Jurkat, Clone E6-1 (cell line): Measurements from ENCODE around the gene TMEM239.
"Not testable (repeated sequence)": the region's sequence is repeated elsewhere in the genome, so short reads cannot be mapped to it uniquely, and the experiment has no call there.

ENCODE experiments used
- DNase-seq: peaks from one replicate; pipeline ENCODE4 v3.0.0-alpha.2; 2011; ENCODE audit warnings: low read depth, low spot score
- H3K4me3 ChIP-seq: 2 replicates; pipeline ENCODE4 v1.5.1; 2011; ENCODE audit warnings: mild to moderate bottlenecking, low read length, control low read depth, moderate library complexity

Gene TMEM239

DNA sequence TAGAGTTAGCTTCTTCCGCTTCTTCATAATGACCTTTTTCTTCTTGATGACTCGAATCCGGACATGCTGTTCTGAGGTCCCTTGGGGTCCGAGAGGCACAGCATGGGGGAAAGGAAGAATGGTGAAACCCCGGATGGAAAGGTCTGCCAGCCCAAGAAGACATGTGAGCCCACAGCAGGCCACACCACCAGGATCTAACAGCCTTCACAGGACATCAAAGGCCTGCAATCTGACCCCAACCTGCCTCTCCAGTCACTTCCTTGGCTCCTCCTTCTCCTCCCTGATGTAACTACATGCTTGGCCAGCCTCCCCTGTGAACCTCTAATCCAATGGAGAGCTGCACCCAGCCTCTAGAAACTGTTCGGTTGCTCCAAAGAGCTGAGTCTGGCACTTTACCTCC lies 17.4 kb upstream of the TMEM239 start:
- no peak overlapping the region for H3K4me3 ChIP-seq
- no peak for DNase-seq

DNA sequence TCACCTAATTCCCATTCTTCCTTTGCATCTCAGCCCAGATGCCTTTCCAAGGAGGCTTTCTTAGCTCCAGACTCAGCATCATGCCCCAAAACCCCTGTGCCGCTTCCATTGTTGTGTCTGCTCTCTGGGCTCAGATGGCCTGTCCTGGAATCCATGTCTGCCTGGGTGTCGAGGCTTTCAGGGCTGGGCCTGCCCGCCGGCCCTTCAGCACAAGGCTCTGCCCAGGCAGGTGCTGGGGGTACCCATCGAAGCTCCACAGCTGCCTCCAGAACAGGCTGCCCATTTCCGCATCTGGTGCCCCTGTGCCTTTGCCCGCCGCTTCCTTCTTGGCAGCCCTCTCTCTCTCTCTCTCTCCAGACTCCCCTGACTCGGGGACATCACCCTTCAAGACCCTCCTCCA lies 16.9 kb upstream of the TMEM239 start:
- peak overlapping the region; percentile 64 for H3K4me3 ChIP-seq
- no peak for DNase-seq

DNA sequence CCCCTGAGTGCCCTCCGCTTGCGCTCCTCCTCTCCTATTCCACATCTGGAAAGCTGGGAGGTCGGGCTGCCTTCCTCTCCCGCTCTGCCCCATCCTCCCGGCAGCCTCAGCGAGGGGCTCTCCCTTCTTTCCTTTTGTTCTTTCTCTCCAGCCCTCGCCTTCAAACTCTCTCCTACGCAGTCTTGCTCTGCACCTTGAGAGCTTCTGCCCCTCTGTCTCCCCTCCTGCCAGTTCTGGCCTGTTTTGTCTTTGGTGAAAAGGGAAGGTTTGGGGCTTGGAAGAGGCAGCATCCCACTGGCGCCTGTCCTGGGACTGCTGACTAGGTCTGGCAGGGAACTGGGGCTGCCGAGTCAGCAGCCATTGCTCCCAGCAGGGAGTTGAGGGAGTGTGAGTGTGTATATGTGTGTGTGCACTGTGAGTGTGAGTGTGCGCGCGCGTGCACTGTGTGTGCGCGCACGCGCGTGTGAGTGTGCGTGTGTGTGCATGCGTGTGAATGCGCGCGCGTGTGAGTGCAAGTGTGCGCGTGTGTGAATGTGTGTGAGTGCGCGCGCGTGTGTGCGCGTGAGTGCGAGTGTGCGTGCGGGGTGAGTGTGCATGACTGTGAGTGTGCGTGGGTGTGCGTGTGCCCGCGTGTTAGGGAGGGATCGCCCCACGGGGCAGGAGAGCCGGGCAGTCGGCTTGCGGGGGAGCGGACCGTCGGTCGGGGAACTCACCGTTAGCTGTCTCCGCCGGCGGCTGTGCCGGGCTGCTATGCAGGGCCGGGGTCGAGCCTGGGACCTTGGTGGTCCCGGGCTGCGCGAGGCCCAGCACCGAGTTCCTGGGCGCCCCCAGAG lies 16.3 kb upstream of the TMEM239 start:
- H3K4me3 ChIP-seq = peak overlapping the region; percentile 64
- DNase-seq = no peak

DNA sequence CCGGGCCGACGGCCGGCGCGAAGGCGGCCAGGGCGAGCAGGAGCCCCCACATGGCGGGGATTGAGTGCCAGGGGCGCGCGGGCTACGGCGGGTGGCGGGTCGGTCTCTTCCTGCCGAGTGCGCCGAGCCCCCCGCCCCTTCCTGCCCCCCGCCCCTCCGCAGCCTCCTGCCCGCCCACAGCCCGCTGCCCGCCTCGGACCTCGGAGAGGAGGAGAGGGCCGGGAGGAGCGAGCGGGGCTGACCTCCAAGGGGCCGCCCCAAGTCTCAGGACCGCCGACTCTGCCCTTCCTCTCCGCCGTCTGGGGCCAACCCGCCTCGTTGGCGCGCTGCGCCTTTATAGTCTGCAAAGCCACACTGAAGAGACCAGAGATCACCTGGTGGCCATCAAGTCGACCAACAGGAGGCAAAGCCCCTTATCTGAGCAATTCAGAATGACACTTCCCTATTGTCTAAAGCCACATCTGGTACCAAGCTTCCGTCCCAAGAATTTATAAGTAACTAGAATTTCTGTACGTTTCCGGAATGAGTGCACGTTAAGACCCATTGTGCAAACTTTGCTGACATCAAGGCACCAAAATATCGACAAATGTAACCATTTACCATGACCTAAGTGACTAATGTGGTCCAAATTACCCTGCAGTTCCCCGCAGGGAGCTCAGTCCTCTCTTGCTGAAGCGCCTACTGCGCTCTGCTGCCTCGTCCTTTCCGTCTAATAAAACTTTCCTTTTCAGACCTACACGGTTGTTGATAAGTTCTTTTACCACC lies 15.5 kb upstream of the TMEM239 start, which contains the start of gene CPXM1:
Gene CPXM1, minus strand, starts transcription at position 107 of the 765 bp plus-strand sequence. Its CDS starts 55 bp downstream, at position 52.
- DNase-seq = peak; percentile 27
- H3K4me3 ChIP-seq = peak within 1 kb of the TSS; percentile 64

DNA sequence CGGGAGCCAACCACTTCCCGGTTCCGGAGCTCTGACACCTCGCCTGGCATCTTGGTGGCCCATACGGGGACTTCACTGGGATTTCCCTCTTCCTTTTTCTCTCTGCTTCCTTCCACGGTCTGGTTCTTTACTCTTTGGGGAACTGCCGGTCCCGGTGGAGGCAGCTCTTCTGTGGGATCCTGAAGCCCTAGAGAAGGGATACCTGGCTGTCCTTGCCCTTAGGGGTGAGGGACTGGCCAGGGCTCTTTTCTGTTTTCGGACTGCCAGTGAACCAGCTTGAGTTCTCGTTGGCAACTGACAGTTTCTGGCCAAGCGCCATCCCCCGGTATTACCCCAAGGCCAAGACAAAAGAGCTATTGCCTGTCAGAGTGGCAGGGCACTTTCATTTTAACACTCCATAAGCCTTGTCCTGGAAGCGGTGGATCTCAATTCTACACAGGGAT lies 14.9 kb upstream of the TMEM239 start:
- DNase-seq = no peak
- H3K4me3 ChIP-seq = no peak overlapping the region; the same call in 1 of the 2 replicates

DNA sequence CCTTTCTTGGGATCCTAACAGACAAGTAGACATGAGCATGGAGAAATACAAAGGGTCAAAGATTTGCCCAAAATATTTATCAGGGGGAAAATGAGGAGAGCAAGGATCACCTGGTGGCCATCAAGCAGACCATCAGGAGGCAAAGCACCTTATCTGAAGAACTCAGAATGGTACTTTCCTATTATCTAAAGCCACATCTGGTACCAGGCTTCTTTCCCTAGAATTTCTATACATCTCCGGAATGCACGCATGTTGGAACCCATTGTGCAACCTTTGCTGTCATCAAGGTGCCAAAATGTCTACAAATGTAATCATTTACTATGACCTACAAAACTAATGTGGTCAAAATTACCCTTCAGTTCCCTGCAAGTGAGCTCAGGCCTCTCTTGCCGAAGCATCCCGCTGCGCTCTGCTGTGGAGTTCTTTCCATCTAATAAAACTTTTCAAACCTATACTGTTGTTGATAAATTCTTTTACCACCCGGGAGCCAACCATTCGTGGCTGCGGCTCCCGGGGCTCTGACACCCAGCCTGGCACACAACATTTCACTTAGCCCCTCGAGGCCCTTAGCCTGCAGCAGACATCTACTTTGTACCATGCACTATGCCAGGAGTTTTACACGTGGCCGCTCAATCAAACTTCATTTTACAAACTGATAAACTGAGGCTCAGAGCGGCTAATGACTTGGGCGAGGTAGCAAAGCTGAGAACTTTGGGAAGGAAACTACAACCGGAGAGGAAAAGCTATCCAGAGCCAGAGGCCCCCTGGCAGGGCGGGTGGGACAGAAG lies 11.9 kb upstream of the TMEM239 start:
- no peak overlapping the region for H3K4me3 ChIP-seq
- no peak for DNase-seq

DNA sequence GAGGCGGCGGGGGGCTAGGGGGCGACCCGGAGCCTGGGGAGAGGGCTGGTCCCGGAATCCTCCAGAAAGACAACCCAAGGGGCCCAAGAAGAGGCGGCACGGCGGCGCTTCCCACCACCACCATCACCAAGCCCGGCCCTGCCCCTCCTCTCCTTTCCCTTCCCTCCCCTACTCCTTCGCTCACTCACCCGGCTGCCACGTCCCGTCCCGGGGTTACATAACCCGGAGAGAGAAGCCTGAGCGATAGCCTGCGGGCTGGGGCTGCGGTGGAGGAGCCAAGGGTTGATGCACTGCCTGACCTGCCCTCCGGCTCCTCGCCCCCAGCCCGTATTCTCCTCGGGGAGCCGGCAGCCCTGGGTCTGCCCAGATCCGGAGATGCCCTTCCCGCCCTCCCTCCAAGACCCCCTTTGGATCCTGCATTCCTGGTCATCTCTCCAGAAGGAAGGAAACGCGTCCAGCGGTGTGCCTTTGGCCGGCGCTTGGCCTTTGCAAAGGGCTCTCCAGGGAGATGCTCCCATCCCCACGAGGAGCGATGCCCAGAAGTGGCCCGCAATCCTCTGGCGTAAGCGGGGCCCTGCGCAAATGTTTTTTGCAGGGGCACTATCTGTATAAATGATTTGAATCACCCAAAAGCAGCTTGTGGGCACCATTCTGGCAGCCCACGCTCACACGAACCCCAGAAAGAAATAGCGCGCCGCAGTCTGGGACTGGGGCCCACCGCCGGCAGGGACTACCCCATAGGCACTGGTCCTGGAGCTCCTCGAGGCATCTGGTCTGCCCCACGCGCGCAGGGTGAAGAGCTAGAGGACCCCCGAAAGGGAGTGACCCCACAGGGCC lies 11.1 kb upstream of the TMEM239 start:
- no peak for DNase-seq
- H3K4me3 ChIP-seq = no peak overlapping the region

DNA sequence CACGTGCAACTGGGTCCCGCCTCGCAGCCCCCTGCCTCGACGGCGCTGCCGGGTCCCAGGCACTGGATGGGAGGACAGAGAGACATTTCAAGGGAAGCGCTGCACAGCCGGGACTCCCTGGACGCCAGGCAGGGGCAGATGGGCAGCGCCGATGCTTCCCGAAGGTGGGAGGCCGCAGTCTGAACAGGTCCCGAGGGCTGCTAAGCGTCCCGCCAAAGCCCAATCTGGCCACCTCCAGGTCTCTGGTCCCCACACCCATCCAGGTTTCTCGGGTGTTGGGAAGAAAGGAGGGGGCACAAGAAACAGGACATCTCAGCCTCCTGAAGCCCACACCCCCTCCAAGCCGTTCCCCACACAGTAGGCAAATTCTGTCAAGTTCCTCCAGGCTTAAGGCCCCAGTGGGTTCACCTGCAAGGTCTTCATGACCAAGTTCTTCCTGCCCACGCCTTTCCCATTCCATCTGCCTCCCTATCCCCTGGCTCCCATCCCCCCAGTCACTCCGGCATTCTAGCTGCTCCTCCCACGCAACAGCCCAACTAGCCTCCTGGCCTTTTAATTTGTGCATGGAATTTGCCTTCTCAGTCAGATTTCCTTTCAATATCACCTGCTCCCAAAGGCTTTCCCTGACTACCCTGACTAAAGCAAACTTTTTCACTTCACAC lies 10.3 kb upstream of the TMEM239 start:
- no peak overlapping the region for H3K4me3 ChIP-seq
- DNase-seq = no peak

DNA sequence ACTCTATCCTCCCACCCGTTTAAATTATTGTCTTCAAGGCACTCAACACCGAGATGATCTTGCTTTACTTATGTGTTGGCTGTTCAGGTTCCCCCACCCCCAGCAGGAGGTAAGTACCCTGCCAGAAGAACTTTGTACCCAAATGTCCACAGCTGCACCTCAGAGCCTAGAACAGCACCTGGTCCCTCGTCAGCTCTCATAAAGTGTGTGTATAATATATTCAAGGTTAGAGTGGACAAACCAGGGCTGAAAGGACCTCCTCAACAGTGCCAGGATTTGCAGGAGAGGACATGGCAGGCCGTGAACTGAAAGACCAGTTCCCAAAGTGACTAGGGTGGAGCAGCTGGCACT lies 9.8 kb upstream of the TMEM239 start:
- DNase-seq = no peak

DNA sequence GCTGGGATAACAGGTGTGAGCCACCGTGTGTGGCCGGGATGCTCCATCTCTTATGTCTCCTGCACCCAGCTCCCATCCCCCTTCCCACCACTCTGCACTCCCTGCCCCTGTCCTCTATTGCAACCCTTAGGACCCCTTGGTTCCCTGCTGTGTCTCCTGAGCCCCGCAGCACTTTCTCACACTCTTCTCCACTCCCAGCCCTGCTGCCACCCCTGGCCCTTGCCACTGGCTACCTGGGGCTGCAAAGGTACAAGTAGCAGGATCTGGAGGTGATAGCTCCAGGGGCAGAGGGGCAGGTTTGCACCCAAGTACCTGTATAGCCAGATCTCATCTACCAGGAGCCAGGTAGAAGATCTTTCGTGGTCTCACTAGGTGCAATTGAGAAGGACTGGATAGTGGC lies 9.1 kb upstream of the TMEM239 start:
- H3K4me3 ChIP-seq = no peak overlapping the region
- no peak for DNase-seq

More for the DNA sequence above, 9.8 kb upstream of the TMEM239 start:
- no peak overlapping the region for H3K4me3 ChIP-seq

DNA sequence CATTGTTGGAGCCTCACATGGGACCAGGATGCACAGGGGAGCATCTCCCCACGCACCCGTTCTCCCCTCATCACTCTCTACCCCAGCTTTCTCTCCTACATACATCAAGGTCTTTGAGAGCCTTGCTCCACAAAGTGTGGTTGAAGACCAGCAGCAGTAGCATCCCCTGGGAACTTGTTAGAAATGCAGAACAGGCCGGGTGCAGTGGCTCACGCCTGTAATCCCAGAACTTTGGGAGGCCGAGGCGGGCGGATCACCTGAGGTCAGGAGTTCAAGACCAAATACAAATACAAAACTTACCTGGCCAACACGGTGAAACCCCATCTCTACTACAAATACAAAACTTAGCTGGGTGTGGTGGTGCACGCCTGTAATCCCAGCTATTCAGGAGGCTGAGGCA lies 8.2 kb upstream of the TMEM239 start:
- not testable (repeated sequence) for DNase-seq, H3K4me3 ChIP-seq

DNA sequence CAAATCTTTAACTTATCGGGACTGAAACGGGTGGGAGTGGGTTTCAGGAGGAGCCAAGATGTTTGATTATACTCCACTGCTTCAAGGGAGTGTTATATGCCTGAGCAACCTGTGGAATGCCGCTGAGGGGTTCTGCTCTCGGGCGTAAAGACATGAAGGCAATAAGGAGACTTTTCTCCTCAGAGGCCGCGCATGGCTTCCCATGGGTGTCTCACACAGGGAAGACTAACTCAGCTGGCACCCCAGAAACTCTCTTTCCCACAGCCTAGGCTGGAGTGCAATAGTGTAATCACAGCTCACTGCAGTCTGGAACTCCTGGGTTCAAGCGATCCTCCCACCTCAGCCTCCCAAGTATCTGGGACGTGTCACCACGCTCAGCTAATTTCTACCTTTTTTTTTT lies 6.5 kb upstream of the TMEM239 start:
- H3K4me3 ChIP-seq = no peak overlapping the region
- DNase-seq = no peak

DNA sequence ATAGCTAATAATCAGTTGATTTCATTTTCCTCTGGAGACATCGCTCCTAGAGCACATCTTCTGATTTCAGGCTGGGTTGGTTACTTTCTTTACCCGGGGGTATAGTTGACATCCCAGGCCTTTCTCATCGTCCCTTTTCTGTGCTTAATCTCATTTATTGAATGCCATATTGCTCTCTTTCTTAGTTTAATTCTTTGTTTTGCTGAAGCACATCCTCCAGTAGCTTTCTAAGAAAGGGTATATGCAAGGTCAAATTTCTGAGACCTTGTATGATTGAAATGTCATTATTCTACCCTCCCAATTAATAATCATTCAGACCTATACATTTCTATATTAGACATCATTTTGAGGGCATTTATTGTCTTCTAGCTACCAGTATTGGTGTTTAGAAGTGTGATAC lies 4.0 kb upstream of the TMEM239 start:
- no peak for DNase-seq
- H3K4me3 ChIP-seq = no peak overlapping the region

DNA sequence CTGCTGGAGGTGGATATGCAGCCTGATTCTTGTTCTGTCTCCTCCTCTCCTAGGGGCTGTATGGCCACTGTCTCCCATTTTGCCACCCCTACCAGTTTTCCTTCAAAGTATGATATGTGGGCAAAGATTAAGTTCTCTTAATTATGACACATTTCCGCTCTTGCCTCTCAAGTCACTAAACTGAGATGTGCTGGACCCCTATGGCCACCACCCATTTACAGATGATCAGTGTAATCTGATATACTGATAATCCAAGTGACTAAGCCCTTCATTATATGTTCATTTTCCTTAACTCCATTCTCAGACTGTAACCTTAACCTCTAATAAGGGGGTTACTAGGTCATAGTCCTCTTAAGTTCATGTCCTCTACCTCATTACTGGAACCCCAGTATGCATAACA lies 2.1 kb upstream of the TMEM239 start:
- no peak for DNase-seq
- no peak overlapping the region for H3K4me3 ChIP-seq

DNA sequence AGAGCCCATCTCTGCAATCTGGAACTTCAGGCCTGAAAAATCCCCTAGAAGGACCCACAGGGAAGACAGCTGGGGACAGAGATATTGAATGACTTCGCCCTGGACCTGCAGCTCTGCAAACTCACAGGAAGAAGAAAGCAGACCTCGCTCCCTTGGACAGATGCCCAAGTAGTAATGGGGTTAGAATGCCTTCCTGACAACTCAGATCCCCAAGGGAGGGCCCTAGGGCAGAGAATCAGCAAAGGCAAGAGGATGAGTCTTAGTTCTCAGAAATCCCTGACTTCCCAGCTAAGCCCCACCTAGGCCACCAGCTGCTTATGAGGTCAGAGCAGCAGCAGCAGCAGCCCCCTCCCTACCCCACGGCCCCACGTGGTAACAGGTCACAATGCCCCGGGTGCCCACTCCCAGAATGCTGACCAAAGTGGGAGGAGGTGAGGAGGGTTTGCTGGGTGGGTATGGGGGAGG lies 1.5 kb upstream of the TMEM239 start, which contains the start of gene C20orf141:
Gene C20orf141, plus strand, starts transcription at position 401 of the 465 bp plus-strand sequence. CDS start 198 bp downstream, outside the sequence.
- no peak for DNase-seq
- no peak within 1 kb of the TSS for H3K4me3 ChIP-seq

DNA sequence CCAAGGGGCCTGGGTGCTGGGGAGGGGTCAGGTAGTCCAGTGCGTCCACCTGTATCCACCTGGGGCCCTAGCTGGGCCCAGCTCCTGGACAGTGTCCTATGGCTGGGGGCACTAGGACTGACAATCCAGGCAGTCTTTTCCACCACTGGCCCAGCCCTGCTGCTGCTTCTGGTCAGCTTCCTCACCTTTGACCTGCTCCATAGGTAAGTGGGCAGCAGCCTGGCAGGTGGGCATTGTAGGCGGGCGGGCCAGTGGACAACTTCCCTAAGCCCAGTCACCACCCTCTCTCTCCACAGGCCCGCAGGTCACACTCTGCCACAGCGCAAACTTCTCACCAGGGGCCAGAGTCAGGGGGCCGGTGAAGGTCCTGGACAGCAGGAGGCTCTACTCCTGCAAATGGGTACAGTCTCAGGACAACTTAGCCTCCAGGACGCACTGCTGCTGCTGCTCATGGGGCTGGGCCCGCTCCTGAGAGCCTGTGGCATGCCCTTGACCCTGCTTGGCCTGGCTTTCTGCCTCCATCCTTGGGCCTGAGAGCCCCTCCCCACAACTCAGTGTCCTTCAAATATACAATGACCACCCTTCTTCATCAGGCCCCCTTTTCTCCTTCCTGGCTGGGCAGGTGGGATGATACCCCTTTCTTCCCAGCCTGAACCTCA lies 793 bp upstream of the TMEM239 start:
- no peak overlapping the region for H3K4me3 ChIP-seq
- DNase-seq = no peak

DNA sequence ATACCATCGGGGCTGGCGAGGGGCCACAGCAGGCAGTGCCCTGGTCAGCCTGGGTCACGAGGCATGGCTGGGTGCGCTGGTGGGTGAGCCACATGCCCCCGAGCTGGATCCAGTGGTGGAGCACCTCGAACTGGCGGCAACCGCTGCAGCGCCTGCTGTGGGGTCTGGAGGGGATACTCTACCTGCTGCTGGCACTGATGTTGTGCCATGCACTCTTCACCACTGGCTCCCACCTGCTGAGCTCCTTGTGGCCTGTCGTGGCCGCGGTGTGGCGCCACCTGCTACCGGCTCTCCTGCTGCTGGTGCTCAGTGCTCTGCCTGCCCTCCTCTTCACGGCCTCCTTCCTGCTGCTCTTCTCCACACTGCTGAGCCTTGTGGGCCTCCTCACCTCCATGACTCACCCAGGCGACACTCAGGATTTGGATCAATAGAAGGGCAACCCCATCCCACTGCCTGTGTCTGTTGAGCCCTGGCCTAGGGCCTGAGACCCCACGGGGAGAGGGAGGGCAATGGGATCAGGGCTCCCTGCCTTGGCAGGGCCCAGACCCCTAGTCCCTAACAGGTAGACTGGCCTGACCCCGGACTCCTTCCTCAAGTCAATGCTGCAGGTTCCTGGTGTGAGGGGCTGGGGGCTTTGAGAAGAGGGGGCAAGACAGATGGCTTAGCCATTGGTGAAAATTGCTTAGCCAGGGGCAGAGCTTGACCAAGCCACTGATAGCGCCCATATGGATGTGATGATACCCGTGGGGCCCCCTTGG lies 598 bp downstream of the TMEM239 start:
- H3K4me3 ChIP-seq = no peak overlapping the region
- no peak for DNase-seq
